Naive thymus-derived CD4-positive, alpha-beta T cell (primary cell): ENCODE measurements around the gene POLRMT. TPM values are rescaled to one million over a fixed set of nuclear protein-coding genes. Genes with fewer than 3 reads are reported as not detected.

Experiments
- ATAC-seq: fragments of 150-1000 bp; cut with Tn5 transposase; 2 replicates; pipeline ENCODE4 v1.10.0; 2021; ENCODE audit warnings: mild to moderate bottlenecking, moderate library complexity
- CTCF ChIA-PET: fragments of 350-600 bp; sonication (Branson Sonifier 250); formaldehyde crosslinking; loops from one replicate; lab custom pipeline; 2021; ENCODE audit warnings: antibody characterized with exemption; lab: Charles Lee
- POLR2A ChIA-PET: fragments of 350-600 bp; sonication (Branson Sonifier 250); formaldehyde crosslinking; loops from one replicate; lab custom pipeline; 2021; ENCODE audit warnings: antibody characterized with exemption, inconsistent platforms; lab: Charles Lee
- DNase-seq, 9 donors: peaks; one replicate each; pipeline versions ENCODE4 v3.0.0 to v3.0.0-alpha.2; 2020 to 2022; ENCODE audit warnings: mixed read lengths in 1 of 9
- H3K27ac ChIP-seq: one replicate; pipeline ENCODE4 v1.7.0; 2013; ENCODE audit warnings: mild to moderate bottlenecking, low read depth, low read length, moderate library complexity
- H3K27me3 ChIP-seq, 2 donors: one replicate each; pipeline ENCODE4 v1.7.0; 2013; ENCODE audit warnings: low read length in 2 of 2, mild to moderate bottlenecking in 2 of 2, moderate library complexity in 2 of 2; ENCODE audit not compliant: control insufficient read depth in 2 of 2, insufficient read depth in 2 of 2
- H3K36me3 ChIP-seq, 3 experiments: 1 replicate in 2 of 3; 2 replicates in 1 of 3; pipeline ENCODE4 v1.7.0; 2013; ENCODE audit warnings: low read length in 3 of 3, mild to moderate bottlenecking in 3 of 3, moderate library complexity in 1 of 3; ENCODE audit not compliant: insufficient read depth in 3 of 3, control insufficient read depth in 2 of 3
- H3K4me1 ChIP-seq, 2 donors: one replicate each; pipeline ENCODE4 v1.7.0; 2013; ENCODE audit warnings: low read length in 2 of 2, mild to moderate bottlenecking in 2 of 2, moderate library complexity in 1 of 2; ENCODE audit not compliant: control insufficient read depth in 2 of 2, insufficient read depth in 2 of 2
- H3K4me3 ChIP-seq: 2 replicates; pipeline ENCODE4 v1.7.0; 2013; ENCODE audit warnings: mild to moderate bottlenecking, low read length
- H3K9me3 ChIP-seq, 3 experiments: 1 replicate in 2 of 3; 2 replicates in 1 of 3; pipeline ENCODE4 v1.7.0; 2013; ENCODE audit warnings: low read length in 3 of 3; ENCODE audit not compliant: control insufficient read depth in 2 of 3
- H3K27ac Mint-ChIP-seq, 9 donors: one replicate each; pipeline ENCODE4 v1.8.0; 2020 to 2022; ENCODE audit warnings: mixed read lengths in 9 of 9, mild to moderate bottlenecking in 8 of 9, moderate library complexity in 5 of 9, inconsistent platforms in 2 of 9
- H3K27me3 Mint-ChIP-seq, 5 donors: one replicate each; pipeline ENCODE4 v1.8.0; 2021 to 2022; ENCODE audit warnings: mixed read lengths in 5 of 5, mild to moderate bottlenecking in 1 of 5
- H3K36me3 Mint-ChIP-seq, 5 donors: one replicate each; pipeline ENCODE4 v1.8.0; 2020 to 2022; ENCODE audit warnings: mixed read lengths in 5 of 5, mild to moderate bottlenecking in 3 of 5, inconsistent platforms in 1 of 5
- H3K4me1 Mint-ChIP-seq, 7 donors: one replicate each; pipeline ENCODE4 v1.8.0; 2020 to 2022; ENCODE audit warnings: mixed read lengths in 7 of 7, mild to moderate bottlenecking in 3 of 7, inconsistent platforms in 1 of 7
- H3K4me3 Mint-ChIP-seq, 10 donors: one replicate each; pipeline ENCODE4 v1.8.0; 2020 to 2022; ENCODE audit warnings: mild to moderate bottlenecking in 10 of 10, mixed read lengths in 10 of 10, moderate library complexity in 6 of 10, inconsistent platforms in 2 of 10
- H3K9me3 Mint-ChIP-seq, 11 donors: one replicate each; pipeline ENCODE4 v1.8.0; 2020 to 2022; ENCODE audit warnings: mixed read lengths in 11 of 11, mild to moderate bottlenecking in 4 of 11, inconsistent platforms in 1 of 11, moderate library complexity in 1 of 11
- intact Hi-C, 2 donors: fragments of 100-400 bp; cut with micrococcal nuclease; formaldehyde crosslinking; loops; one replicate each; pipeline ENCODE4 v1.15.1; 2023
- polyA plus RNA-seq, 2 donors: library from polyadenylated mRNA; unstranded; fragments of 300-500 nt; fragmentation: Illumina TruSeq; gene quantifications; one replicate each; pipeline ENCODE4 v1.2.3, GENCODE V29; 2021
- total RNA-seq, 6 experiments: library from RNA in 5 of 6; stranded (reverse) in 5 of 6; gene quantifications; 1 replicate in 5 of 6; 2 replicates in 1 of 6; pipeline ENCODE4 v1.2.3 and lab custom pipeline; 2021 to 2026

POLRMT gene
- total and polyA plus RNA-seq, 7 experiments from 2014 or later = 37.4 to 105 (median 67.9) TPM

DNA sequence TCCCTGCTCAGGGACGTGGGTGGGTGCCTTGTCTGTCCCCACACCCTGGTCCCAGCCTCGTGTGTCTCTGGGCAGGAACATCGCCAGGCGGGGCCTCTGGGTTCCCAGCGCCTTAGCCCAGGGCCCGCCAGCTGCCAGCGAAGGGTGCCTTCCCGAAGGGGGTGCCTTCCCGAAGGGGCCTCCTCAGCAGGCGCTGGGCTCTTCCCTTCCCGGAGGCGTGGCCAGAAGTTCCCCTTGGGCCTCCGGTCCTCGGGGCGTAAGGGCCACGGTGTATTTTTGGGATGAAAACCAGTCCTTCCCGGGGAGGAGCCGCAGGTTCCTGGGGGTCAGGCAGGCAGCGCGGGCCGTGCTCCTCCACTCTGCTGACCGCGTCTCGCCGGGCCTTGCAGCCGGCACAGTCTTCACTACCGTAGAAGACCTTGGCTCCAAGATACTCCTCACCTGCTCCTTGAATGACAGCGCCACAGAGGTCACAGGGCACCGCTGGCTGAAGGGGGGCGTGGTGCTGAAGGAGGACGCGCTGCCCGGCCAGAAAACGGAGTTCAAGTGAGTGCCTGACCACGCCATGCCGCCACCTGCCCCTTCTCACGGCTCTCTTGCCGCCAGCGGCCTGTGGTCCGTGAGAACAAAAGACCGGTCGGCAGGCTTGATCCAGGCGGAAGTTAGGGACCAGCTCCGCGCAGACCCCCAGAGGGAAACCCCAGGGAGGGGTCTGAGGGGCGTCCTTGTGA, 54.1 kb downstream of the POLRMT start:
- Mint-ChIP-seq H3K36me3 (peaks cover 0 to 9% (median 0%) of the 10 kb centered on the region in 5 donors), H3K27me3 (no peaks in the 10 kb centered on the region), H3K4me1 (peaks cover 0 to 24% (median 16%) of the 10 kb centered on the region in 7 donors), H3K27ac (no peak overlapping the region), H3K4me3 (no peak overlapping the region), H3K9me3 (no peaks in the 10 kb centered on the region)
- H3K4me3 ChIP-seq = no peak overlapping the region
- ChIA-PET CTCF (no interaction called here), POLR2A (no interaction called here)
- H3K9me3 ChIP-seq = no peaks in the 10 kb centered on the region
- ATAC-seq (no peak), DNase-seq (no peak)
- H3K36me3 ChIP-seq = peaks cover 0 to 50% (median 4%) of the 10 kb centered on the region in 3 experiments
- no peaks in the 10 kb centered on the region for H3K27me3 ChIP-seq
- no peak overlapping the region for H3K27ac ChIP-seq
- intact Hi-C loops = no loop called here
- H3K4me1 ChIP-seq = peaks cover 8 to 9% of the 10 kb centered on the region in 2 donors

DNA sequence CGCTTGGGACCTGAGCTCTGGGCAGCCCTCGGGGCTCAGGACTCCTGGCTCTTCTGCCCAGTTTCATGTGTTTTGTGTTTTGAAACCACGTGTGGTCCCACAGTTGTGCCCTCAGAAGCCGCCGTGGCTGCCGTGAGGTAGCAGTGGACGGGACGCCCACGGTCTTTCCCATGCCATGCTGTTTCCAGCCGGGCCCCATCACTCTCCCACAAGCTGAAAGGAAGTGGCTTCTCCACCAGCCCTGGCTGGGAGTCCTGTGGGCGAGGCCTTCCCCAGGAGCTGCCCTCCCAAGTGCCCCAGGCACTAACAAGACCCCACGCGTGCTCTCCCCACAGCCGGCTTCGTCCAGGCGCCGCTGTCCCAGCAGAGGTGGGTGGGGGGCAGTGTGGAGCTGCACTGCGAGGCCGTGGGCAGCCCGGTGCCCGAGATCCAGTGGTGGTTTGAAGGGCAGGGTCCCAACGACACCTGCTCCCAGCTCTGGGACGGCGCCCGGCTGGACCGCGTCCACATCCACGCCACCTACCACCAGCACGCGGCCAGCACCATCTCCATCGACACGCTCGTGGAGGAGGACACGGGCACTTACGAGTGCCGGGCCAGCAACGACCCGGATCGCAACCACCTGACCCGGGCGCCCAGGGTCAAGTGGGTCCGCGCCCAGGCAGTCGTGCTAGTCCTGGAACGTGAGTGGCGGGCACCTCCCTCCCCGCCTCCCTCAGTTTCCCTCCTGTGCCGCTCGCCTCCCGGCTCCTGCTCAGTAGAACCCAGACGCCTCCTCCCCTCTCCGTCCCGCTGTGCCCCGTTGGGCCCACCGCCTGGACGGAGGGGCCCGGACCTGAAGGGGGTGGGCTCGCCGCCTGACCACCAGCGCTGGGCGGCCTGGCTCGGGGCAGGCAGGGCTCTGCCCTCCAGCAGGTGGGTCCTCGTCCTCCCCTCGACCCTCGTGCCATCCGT, 55.6 kb downstream of the POLRMT start:
- Mint-ChIP-seq H3K9me3 (peaks cover 0 to 2% (median 0%) of the 10 kb centered on the region in 11 donors), H3K27ac (no peak overlapping the region), H3K4me1 (peaks cover 4 to 29% (median 22%) of the 10 kb centered on the region in 7 donors), H3K4me3 (peak overlapping the region in 1 of 10 donors; percentile 31), H3K27me3 (no peaks in the 10 kb centered on the region), H3K36me3 (peaks cover 0 to 4% (median 0%) of the 10 kb centered on the region in 5 donors)
- H3K4me3 ChIP-seq = no peak overlapping the region
- DNase-seq (no peak), ATAC-seq (no peak)
- H3K27ac ChIP-seq = no peak overlapping the region
- ChIA-PET POLR2A (interaction anchor here (0.9 kb wide), 1 partner anchor 84 kb away, joined by 3 read pairs; no protein-coding TSS in a partner anchor), CTCF (no interaction called here)
- no peaks in the 10 kb centered on the region for H3K27me3 ChIP-seq
- peaks cover 15 to 16% of the 10 kb centered on the region in 2 donors for H3K4me1 ChIP-seq
- intact Hi-C loops = no loop called here
- peaks cover 0 to 48% (median 4%) of the 10 kb centered on the region in 3 experiments for H3K36me3 ChIP-seq
- no peaks in the 10 kb centered on the region for H3K9me3 ChIP-seq

DNA sequence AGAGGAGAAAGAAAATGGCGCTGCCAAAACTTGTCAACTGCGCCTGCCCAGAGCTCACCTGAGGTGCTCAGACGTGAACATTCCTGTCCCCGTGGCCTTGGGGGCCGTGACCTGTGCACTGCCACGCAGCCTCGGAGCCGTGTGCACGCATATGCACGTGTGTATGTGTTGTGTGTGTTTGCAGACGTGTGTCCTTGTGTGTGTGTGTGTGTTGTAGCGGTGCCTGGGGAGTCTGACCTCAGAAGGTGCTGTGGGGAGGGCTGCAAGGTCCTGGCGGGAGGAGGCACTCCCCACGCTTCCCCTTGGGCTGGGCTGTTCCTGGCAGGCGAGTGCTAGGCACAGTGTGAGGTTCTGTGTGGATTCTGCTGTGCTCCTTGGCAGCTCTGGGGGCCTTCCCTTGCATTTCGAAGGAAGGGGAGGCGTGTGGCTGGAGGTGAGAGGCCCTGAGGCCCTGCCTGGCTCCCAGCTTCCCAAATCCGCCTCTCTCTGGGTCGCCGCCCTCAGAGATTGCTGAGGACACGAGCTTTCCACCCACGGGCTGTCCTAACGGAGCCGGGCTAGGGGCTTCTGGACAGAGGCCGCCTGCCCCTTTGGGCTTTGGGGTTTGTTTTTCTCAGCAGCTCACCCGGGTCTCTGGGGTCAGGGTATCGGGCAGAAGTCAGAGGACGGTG, 56.4 kb downstream of the POLRMT start:
- Mint-ChIP-seq H3K27ac (no peak overlapping the region), H3K9me3 (peaks cover 0 to 2% (median 0%) of the 10 kb centered on the region in 11 donors), H3K4me3 (peak overlapping the region in 2 of 10 donors; percentile 14 to 31), H3K27me3 (no peaks in the 10 kb centered on the region), H3K4me1 (peaks cover 4 to 32% (median 25%) of the 10 kb centered on the region in 7 donors), H3K36me3 (peaks cover 0 to 3% (median 0%) of the 10 kb centered on the region in 5 donors)
- peaks cover 15 to 16% of the 10 kb centered on the region in 2 donors for H3K4me1 ChIP-seq
- peaks cover 0 to 45% (median 4%) of the 10 kb centered on the region in 3 experiments for H3K36me3 ChIP-seq
- H3K9me3 ChIP-seq = no peaks in the 10 kb centered on the region
- H3K27ac ChIP-seq = no peak overlapping the region
- intact Hi-C loops = no loop called here
- ATAC-seq (no peak), DNase-seq (no peak)
- H3K4me3 ChIP-seq = no peak overlapping the region
- no peaks in the 10 kb centered on the region for H3K27me3 ChIP-seq
- POLR2A ChIA-PET = interaction anchor here (0.9 to 1.2 kb wide), 2 partner anchors 57 to 84 kb away, joined by 3 read pairs; no protein-coding TSS in a partner anchor
- CTCF ChIA-PET = interaction anchor here (0.6 kb wide), 1 partner anchor 36 kb away, joined by 5 read pairs; no protein-coding TSS in a partner anchor

DNA sequence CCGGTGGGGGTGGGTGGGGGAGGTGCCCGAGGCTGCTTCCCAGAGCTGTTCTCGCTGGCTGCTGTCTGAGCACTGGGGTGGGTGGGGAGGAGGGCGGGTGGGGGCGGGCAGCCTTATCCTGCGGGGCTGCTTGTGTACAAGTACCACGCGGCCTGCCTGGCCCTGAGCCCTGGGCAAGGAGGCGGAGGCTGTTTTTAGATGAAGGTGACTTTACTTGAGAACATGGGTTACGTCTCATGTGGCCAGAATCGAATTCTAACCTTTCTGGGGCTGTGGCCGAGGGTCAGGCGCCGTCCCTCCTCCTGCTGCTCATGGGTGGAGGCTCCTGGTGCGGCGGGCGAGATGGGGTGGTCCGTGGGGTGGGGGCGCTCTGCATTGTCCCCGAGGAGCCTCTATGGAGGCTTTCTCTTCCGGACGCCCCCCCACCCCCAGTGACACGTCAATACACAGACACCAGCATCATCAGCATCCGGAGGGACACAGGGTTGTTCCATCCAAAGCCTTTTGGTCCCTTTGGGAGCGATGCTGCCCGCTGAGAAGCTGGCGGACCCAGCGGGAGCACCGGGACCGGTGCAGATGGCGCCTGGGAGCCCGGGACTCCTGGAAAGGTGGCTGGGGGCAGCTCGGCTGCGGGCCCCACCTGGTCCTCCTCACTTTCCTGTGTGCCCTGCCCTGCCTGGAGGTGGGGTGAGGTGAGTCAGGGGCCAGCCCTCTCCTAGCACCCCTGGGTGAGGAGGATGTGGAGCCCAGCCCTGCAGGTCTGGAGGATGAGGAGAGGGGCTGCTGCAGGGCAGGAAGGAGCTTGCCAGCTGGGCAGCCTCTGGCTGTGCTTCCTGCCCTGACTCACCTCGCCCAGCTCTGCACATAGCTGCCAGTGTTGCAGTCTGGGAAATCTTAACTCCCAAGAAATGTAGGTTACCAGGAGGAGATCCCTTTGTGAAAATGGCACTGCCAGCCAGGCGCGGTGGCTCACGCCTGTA, 57.5 kb downstream of the POLRMT start:
- no peaks in the 10 kb centered on the region for H3K9me3 ChIP-seq
- CTCF ChIA-PET = interaction anchor here (0.6 to 1.1 kb wide), 3 partner anchors 24 to 65 kb away, joined by 3 to 6 read pairs (median 5); no protein-coding TSS in a partner anchor
- H3K9me3 Mint-ChIP-seq = peaks cover 0 to 6% (median 0%) of the 10 kb centered on the region in 11 donors
- H3K27me3 ChIP-seq = no peaks in the 10 kb centered on the region
- H3K27ac Mint-ChIP-seq = peak overlapping the region in 1 of 9 donors; percentile 9
- ATAC-seq (no peak), DNase-seq (no peak)
- no peak overlapping the region for H3K4me3 ChIP-seq
- H3K4me1 Mint-ChIP-seq = peaks cover 12 to 43% (median 30%) of the 10 kb centered on the region in 7 donors
- H3K4me3 Mint-ChIP-seq = peak overlapping the region in 2 of 10 donors; percentile 20 to 51
- H3K4me1 ChIP-seq = peaks cover 16 to 19% of the 10 kb centered on the region in 2 donors
- peaks cover 0 to 35% (median 0%) of the 10 kb centered on the region in 3 experiments for H3K36me3 ChIP-seq
- no peak overlapping the region for H3K27ac ChIP-seq
- H3K27me3 Mint-ChIP-seq = peaks cover 0 to 4% (median 0%) of the 10 kb centered on the region in 5 donors
- POLR2A ChIA-PET = interaction anchor here (0.6 to 1.2 kb wide), 2 partner anchors 38 to 58 kb away, joined by 3 read pairs; no protein-coding TSS in a partner anchor
- intact Hi-C loops = no loop called here
- peaks cover 0 to 3% (median 2%) of the 10 kb centered on the region in 5 donors for H3K36me3 Mint-ChIP-seq

DNA sequence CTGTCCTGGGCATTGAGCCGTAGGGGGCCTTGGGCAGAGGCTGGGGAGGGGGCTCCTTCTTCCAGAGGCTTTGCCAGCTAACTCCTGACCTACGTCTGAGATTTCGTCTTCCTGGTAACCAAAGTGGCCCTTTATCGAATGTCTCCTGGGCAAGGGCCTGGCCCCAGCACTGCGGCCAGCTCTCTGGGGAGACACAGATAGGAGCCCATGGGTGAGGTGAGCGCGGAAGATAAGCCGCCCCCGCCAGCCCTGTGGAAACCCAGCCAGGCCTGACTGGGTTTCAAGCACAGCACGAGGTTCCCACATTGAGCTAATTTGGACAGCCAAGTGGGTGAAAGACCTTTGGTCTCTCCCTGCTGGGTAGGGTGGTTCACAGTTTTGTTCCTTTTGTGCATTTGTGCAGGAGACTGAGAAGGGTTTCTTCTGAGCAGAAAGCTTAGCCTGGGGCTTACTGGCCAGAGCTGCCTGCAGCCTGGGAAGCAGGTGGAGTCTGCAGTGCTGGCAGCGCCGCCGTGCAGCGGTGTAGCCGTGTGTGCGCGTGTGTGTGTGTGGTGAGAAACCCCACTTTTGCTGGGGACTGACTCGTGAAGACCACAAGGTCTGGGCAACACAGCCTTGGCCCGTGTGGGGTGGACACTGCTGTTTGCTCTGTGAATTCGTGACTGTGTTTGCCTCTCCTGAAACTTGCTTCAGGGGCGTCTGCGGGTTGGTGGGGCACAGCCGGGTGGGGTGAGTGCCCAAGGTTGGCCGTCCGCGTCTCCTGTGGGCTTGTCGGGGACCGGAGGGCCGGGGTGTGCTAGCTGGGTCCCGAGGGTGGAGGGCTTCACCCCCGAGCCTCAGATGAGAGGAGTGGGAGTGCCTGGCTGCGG, 58.4 kb downstream of the POLRMT start:
- Mint-ChIP-seq H3K9me3 (peaks cover 0 to 12% (median 0%) of the 10 kb centered on the region in 11 donors), H3K27me3 (peaks cover 0 to 4% (median 0%) of the 10 kb centered on the region in 5 donors), H3K4me1 (peaks cover 12 to 45% (median 34%) of the 10 kb centered on the region in 7 donors), H3K4me3 (peak overlapping the region; percentile 45 to 94 (median 66)), H3K27ac (peak overlapping the region in 6 of 9 donors; percentile 5 to 42 (median 12)), H3K36me3 (peaks cover 0 to 3% (median 2%) of the 10 kb centered on the region in 5 donors)
- Histone ChIP-seq H3K9me3 (no peaks in the 10 kb centered on the region), H3K36me3 (peaks cover 0 to 27% (median 0%) of the 10 kb centered on the region in 3 experiments), H3K4me1 (peaks cover 16 to 19% of the 10 kb centered on the region in 2 donors), H3K27me3 (no peaks in the 10 kb centered on the region), H3K27ac (no peak overlapping the region), H3K4me3 (no peak overlapping the region)
- intact Hi-C loops = loop anchor here in 1 of 2 donors (5.0 kb wide), 2 partner anchors 37 to 87 kb away; partner anchors contain the start of gene RNF126
- ChIA-PET POLR2A (interaction anchor here (0.6 to 1.4 kb wide), 2 partner anchors 11 to 37 kb away, joined by 3 read pairs; no protein-coding TSS in a partner anchor), CTCF (interaction anchor here (0.6 to 1.1 kb wide), 3 partner anchors 9 to 64 kb away, joined by 3 to 6 read pairs (median 3); no protein-coding TSS in a partner anchor)
- DNase-seq (no peak), ATAC-seq (no peak)
